HTR-8/SVneo (cell line): ENCODE measurements around the gene GSG1L.
A peak's percentile ranks its signal among the peaks of the same experiment; 100 is the strongest.
"Not testable (repeated sequence)": the region's sequence is repeated elsewhere in the genome, so short reads cannot be mapped to it uniquely, and the experiment has no call there.

Experiments
- DNase-seq: peaks from one replicate; pipeline ENCODE4 v3.0.0; 2011; ENCODE audit warnings: low spot score, mixed read lengths; ENCODE audit not compliant: insufficient read length
- FAIRE-seq: peaks from 2 replicates; lab custom pipeline; 2011; peaks lifted over from hg19 to GRCh38; lab: Jason Lieb, UNC

GSG1L gene

GRCh38 chr16:27993587-27993986, 69.9 kb downstream of the GSG1L start:
- DNase-seq (no peak), FAIRE-seq (no peak)

- no peak for DNase-seq
- FAIRE-seq, result no peak
Measured at GRCh38 chr16:27991876-27992275, 71.6 kb downstream of the GSG1L start.

DNA sequence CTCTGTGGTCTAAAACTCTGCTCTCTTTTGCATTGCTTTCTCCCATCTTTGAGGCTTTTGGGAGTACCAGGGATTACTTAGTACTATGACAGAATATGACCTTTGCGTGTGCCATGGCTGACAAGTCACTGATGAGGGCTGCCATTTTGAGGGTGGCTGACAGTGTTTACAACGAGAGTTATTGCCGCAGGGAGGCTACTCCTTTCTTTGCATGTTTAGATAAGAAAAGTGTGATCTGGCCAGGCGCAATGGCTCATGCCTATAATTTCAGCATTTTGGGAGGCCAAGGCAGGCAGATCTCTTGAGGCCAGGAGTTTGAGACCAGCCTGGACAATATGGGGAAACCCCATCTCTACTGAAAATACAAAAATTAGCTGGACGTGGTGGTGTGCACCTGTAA, 77.5 kb downstream of the GSG1L start:
- DNase-seq, result no peak
- no peak for FAIRE-seq

- no peak for FAIRE-seq
- DNase-seq, result no peak
Measured at GRCh38 chr16:27984121-27984520, 79.4 kb downstream of the GSG1L start.

DNA sequence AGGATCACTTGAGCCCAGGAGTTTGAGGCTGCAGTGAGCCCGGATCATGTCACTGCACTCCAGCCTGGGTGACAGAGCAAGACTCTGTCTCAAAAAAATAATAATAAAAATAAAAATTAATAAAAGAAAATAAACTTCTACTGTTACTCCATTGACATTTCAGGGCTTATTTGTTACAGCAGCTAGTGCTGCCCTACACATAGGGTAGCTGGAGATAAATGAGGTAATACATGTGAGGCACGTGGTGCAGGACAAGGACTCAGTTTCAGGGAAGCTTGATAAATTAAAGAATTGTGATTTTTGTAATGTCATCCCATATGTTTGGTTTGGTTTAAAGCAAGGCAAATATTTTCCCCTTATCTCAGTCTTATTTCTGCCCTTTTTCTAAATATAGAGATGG, 80.3 kb downstream of the GSG1L start:
- DNase-seq (no peak), FAIRE-seq (no peak)

GRCh38 chr16:27982184-27982583, 81.3 kb downstream of the GSG1L start:
- FAIRE-seq (no peak), DNase-seq (no peak)

DNA sequence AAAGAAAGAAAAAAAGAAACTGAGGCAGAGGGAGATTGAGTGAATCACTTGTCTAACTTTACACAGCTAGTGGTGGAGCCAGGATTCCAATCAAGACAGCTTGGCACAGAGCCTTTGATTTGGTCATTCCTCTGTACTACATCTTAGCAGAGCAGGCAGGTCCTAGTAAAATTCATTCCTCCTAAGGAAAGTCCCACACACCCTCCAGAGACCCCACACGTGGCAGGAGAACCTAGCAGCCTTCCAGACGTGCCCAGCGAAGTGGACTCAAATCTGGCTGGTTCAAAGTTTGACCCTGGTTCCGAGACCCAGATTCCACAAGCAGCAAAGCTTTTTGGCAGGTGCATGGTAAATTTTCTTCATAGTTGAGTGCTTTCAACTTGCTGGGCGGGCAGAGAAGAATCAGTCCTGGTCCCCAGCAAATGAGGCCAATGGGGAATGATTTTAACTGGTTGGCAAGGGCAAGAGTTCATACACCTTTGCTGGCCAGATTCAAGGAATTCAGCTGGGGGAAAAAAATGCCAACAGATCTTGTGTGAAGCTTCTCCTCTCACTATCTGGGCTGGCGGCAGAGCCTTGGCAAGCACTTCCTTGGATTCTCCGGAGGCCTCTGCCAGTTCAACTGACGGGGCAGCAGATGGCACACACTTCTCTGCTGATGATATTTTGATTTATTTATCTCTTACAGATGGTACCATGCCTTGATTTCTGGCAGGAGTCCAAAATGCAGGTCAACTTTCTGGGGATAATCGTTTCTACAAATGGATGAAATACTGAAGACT, 82.4 kb downstream of the GSG1L start:
- FAIRE-seq (no peak), DNase-seq (no peak)

GRCh38 chr16:27980076-27980775, 83.3 kb downstream of the GSG1L start:
- FAIRE-seq (no peak), DNase-seq (no peak)

- FAIRE-seq, DNase-seq: not testable (repeated sequence)
Measured at GRCh38 chr16:27979668-27980067, 83.8 kb downstream of the GSG1L start.

- FAIRE-seq (no peak), DNase-seq (no peak)
Measured at GRCh38 chr16:27978876-27979275, 84.6 kb downstream of the GSG1L start.

- no peak for DNase-seq
- no peak for FAIRE-seq
Measured at GRCh38 chr16:27977966-27978365, 85.5 kb downstream of the GSG1L start.

DNA sequence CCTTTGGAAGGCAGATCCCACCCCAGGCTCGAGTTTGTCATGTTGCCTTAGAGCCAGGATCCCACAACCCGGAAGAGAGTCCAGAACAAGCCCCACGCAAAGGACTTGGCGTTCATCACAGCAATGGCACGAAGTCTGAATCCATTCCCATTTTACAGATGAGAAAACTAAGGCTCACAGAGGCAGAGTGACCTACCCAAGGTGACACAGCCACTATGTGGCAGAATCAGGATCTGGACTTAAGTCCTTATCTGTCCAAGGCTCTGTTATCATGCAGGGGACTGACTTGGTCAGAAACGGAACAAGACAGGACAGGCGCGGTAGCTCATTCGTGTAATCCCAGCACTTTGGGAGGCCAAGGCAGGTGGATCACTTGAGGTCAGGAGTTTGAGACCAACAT, 86.5 kb downstream of the GSG1L start:
- no peak for DNase-seq
- no peak for FAIRE-seq

DNA sequence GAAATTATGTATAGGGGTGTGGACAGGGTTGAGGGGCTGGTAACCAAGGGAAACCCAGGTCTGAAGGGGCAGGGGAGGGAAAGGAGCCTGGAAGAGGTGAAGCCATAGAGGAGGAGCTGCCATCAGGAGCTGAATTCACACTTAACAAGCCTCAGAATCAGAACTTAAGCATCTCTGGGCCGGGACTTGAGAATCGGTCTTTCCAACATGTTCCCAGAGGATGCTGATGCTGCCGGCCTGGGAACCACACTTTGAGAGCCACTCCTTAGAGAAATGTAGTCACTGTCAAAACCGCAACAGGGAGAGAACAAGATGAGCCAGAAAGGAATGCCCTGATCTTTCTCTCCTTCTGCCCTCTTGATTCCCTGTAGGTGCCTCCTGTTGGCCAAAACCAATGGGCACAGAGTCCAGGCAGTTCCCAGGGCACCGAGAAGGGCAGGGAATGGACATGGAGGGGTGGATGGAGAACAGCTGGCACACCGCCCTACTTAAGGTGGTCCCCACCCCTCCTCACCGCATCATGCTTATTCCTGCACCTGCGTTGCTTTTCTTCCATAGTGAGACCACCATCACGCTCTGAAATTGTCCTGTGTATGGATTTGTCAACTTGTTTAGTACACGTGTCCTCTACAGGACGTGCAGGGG, 88.5 kb downstream of the GSG1L start:
- no peak for FAIRE-seq

DNA sequence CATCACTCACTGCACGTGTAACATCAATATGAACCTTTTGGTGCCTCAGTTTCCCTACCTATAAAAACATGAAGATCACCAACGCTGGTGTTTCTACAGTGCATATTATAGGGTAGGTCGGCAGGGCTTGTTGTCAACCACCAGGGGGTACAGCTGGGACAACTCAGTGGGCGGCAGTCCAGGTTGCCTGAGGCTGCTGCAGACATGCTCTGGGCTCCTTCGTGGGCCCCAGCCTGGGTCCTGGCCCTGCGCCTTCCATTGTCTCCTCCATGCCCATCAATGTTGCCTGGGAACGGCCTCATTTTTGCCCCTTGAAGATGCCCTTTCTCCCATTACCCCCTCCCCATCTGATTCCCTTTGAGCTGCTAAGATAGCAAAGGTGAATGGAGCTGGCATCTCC, 89.8 kb downstream of the GSG1L start:
- FAIRE-seq (no peak), DNase-seq (no peak)

More for the DNA sequence above, 88.5 kb downstream of the GSG1L start:
- DNase-seq, result no peak

DNA sequence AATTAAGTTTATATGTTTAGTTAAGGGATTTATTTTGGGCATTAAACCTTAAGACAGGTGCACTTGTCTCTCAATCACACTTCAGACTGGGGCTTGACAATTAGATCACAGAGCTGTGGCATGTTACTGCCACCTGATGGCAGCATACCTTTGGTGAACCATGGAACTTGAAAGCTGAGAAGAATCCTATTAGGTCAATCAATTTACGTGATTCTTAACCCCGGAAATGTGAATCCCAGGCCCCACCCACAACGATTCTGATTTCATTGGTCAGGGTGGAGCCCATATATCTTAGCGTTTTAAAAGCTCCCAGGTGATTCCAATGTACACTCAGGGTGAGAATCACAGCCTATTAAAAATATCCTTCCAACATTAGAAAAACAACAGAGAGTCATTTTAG, 91.0 kb downstream of the GSG1L start:
- DNase-seq (peak; percentile 70), FAIRE-seq (no peak)

GRCh38 chr16:27969574-27969973, 93.9 kb downstream of the GSG1L start:
- no peak for FAIRE-seq

DNA sequence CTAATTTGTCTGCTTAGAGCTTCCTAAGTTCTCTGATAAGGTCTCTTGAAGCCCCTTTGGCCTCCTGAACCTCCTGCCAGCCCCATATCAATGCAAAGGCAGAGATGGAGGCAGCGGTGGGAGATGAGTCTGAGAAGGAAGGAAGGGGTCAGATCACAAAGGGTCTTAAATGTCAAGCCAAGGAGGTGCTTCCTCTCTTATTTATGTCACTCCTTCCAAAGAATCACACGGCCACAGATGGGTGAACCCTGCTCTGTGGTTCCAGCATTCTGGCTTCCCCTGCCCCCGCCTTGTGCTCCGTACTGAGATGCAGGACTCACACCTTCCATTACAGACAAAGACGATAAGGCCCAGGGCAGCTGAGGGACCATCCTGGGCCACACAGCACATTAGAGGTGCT, 96.3 kb downstream of the GSG1L start:
- FAIRE-seq, result no peak

More at GRCh38 chr16:27969574-27969973, 93.9 kb downstream of the GSG1L start:
- DNase-seq, result no peak

GRCh38 chr16:27966756-27967155, 96.8 kb downstream of the GSG1L start:
- FAIRE-seq (no peak), DNase-seq (no peak)

More for the DNA sequence above, 96.3 kb downstream of the GSG1L start:
- DNase-seq, result no peak

DNA sequence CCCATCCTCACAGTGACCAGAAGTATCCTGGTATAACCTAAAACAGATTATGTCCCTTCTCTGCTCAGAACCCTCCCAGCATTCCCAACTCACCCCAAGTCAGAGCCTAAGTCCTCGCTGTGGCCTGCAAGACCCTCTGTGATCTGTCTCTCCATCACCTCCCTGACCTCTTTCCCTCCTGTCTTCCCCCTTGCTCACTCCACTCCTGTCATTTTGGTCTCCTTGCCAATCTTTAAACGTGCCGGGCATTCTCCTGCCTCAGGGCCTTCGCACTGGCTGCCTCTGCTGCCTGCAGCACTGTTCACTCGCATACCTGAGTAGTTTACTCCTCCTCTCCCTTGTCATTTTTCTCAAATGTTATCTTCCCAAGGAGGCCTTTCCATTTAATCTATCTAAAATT, 97.7 kb downstream of the GSG1L start:
- FAIRE-seq, result no peak
- no peak for DNase-seq

GRCh38 chr16:27963471-27963965, 100.0 kb downstream of the GSG1L start:
- DNase-seq (no peak), FAIRE-seq (no peak)

GRCh38 chr16:27962197-27962596, 101.3 kb downstream of the GSG1L start:
- DNase-seq (no peak), FAIRE-seq (no peak)
